ENCODE data around the gene PRAMEF14. TPM values are rescaled to one million over a fixed set of nuclear protein-coding genes. Genes with fewer than 3 reads are reported as not detected.
"Not testable (repeated sequence)": the region's sequence is repeated elsewhere in the genome, so short reads cannot be mapped to it uniquely, and the experiment has no call there.

Gene PRAMEF14
- total RNA-seq, 4 donors from 2014 or later = not detected

DNA sequence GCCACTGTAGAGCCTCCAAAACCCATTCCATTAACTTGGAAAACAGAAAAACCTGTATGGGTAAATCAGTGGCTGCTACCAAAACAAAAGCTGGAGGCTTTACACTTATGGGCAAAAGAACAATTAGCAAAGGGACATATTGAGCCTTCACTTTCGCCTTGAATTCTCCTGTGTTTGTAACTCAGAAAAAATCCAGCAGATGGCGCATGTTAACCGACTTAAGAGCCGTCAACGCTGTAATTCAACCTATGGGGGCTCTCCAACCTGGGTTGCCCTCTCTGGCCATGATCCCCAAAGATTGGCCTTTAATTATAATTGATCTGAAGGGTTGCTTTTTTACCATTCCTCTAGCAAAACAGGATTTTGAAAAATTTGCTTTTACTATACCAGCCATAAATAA lies 9.8 kb upstream of the PRAMEF14 start:
- H3K9me3 ChIP-seq; H3K4me1 ChIP-seq; DNase-seq; H3K4me3 ChIP-seq; H3K27me3 ChIP-seq; intact Hi-C loops (cut with DNase I); H3K27ac ChIP-seq; H3K36me3 ChIP-seq: not testable (repeated sequence)
- TF ChIP-seq, protein P1, sequence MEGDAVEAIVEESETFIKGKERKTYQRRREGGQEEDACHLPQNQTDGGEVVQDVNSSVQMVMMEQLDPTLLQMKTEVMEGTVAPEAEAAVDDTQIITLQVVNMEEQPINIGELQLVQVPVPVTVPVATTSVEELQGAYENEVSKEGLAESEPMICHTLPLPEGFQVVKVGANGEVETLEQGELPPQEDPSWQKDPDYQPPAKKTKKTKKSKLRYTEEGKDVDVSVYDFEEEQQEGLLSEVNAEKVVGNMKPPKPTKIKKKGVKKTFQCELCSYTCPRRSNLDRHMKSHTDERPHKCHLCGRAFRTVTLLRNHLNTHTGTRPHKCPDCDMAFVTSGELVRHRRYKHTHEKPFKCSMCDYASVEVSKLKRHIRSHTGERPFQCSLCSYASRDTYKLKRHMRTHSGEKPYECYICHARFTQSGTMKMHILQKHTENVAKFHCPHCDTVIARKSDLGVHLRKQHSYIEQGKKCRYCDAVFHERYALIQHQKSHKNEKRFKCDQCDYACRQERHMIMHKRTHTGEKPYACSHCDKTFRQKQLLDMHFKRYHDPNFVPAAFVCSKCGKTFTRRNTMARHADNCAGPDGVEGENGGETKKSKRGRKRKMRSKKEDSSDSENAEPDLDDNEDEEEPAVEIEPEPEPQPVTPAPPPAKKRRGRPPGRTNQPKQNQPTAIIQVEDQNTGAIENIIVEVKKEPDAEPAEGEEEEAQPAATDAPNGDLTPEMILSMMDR (IDR thresholded peaks at IDR 0.05) = peak in 5 of 6 experiments; percentile 44 to 63 (median 49)
- WGBS, 2 donors = 0 to 2% methylated on average over 5 of the region's 5 CpGs

DNA sequence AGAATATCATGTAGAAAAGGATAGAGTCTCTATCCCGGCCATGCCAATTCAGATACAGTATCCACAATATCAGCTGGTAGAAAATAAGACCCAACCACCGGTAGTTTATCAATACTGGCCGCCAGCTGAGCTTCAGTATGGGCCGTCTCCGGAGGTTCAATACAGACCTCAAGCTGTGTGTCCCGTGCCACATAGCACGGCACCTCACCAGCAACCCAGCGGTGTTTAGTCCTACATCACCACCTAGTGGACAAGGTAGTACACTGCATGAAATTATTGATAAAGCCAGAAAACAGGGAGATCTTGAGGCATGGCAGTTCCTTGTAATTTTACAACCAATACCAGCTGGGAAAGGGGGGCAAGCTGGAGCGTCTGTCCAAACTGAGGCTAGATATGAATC lies 7.5 kb upstream of the PRAMEF14 start:
- DNase-seq; H3K27me3 ChIP-seq; H3K27ac ChIP-seq; H3K9me3 ChIP-seq; H3K36me3 ChIP-seq; intact Hi-C loops (cut with DNase I); H3K4me1 ChIP-seq; H3K4me3 ChIP-seq: not testable (repeated sequence)
- whole genome bisulfite sequencing, 2 donors = no CpG with 5 or more reads among the region's 9 CpGs

DNA sequence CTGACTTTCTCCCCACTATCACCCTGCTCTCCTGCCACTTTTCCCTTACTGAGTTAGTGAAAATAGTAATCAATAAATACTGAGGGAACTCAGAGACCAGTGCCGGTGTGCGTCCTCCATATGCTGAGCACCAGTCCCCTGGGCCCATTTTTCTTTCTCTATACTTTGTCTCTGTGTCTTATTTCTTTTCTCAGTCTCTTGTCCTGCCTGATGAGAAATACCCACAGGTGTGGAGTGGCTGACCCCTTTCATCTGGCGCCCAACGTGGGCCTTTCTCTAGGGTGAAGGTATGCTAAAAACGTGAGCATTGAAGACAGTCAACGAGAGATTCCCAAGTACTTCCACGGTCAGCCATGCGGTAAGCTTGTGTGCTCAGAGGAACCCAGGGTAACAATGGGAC lies 6.5 kb upstream of the PRAMEF14 start:
- intact Hi-C loops (cut with DNase I); H3K36me3 ChIP-seq; H3K27ac ChIP-seq; H3K4me1 ChIP-seq; H3K27me3 ChIP-seq; H3K4me3 ChIP-seq; H3K9me3 ChIP-seq; DNase-seq: not testable (repeated sequence)
- 95 to 97% methylated on average over 4 of the region's 8 CpGs for WGBS, 2 donors

DNA sequence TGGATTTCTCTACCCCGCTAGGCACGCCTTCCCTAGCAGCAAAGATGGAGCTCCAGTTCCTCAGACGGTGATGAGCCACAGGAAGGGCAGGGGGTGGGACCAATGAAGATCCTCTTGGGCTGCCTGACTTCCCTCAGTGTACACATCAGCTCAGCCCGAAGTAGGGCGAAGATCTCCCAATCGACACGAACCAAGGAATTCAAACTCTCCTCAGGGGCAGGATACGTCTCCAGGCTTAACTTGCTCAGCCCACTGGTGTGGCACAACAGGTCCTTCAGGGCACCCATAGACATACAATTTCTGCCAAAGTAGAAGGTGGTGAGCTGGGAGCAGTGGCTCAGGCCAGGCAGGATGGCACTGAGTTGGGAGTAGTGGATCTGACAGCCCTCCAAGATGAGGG lies 4.4 kb downstream of the PRAMEF14 start:
- DNase-seq; H3K27ac ChIP-seq; intact Hi-C loops (cut with DNase I); H3K9me3 ChIP-seq; H3K27me3 ChIP-seq; H3K4me3 ChIP-seq; H3K4me1 ChIP-seq; H3K36me3 ChIP-seq: not testable (repeated sequence)
- 60 to 81% methylated on average over 3 to 7 of the region's 8 CpGs for WGBS, 2 donors

DNA sequence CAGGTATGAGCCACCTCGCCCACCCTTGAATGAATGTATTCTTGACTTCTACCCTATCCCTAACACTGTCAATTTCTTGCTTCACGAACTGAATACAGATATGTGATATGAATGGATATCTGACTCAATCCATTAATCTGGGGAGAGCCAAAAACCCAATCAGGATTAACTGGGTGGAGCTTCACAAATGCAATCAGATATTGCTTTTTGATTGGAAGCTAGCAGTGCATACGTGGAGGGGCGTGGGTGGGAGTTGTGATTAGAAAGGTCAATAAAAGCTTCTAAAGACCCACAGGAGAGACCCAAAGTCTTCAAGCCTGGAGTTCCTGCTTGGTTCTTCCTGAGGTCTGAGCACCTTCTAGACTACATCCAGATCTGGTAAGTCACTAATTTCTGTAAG lies 31.7 kb downstream of the PRAMEF14 start, which contains the start of gene PRAMEF15:
Gene PRAMEF15, plus strand, starts transcription at position 301 of the 400 bp plus-strand sequence. CDS start 2,827 bp downstream, outside the sequence.
- intact Hi-C loops (cut with DNase I) = not testable (repeated sequence)

DNA sequence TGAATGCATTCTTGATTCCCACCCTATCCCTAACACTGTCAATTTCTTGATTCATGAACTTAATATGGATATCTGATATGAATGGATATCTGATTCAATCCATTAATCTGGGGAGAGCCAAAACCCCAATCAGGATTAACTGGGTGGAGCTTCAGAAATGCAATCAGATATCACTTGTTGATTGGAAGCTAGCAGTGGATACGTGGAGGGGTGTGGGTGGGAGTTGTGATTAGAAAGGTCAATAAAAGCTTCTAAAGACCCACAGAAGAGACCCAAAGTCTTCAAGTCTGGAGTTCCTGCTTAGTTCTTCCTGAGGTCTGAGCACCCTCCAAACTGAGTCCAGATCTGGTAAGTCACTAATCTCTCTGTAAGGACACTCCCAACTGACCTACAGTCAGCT lies 43.7 kb downstream of the PRAMEF14 start, which contains the start of gene PRAMEF33:
Gene PRAMEF33, plus strand, starts transcription at position 301 of the 400 bp plus-strand sequence. CDS start 2,416 bp downstream, outside the sequence.
- H3K4me1 ChIP-seq; H3K36me3 ChIP-seq; intact Hi-C loops (cut with DNase I); DNase-seq; H3K27ac ChIP-seq; H3K9me3 ChIP-seq; H3K27me3 ChIP-seq; H3K4me3 ChIP-seq: not testable (repeated sequence)
- no CpG with 5 or more reads among the region's 1 CpG for WGBS, 2 donors

More for the DNA sequence above, 31.7 kb downstream of the PRAMEF14 start, which contains the start of gene PRAMEF15:
- not testable (repeated sequence) for H3K27ac ChIP-seq, H3K9me3 ChIP-seq, H3K4me1 ChIP-seq, DNase-seq, H3K36me3 ChIP-seq, H3K27me3 ChIP-seq, H3K4me3 ChIP-seq
- 40 to 50% methylated on average over 1 of the region's 4 CpGs for WGBS, 2 donors

DNA sequence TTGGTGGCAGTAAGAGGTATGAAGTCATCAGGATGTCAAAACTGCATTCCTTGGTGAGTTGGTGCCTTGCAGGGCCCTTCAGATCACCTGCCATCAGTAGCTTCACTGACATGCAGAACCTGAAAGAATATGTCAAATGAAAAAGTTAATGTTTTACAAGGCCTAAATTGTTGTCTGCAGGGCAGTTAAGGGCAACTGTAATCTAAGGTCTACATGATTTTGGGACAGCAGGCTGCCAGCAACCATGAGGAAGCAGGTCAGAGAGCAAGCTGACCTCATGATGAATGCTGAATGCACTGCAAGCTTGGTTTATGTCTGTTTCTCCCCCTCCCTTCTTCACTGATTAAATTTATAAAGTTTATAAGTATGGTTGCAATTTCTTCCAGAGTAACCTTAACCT lies 44.7 kb downstream of the PRAMEF14 start:
- intact Hi-C loops (cut with DNase I); H3K4me3 ChIP-seq: not testable (repeated sequence)

DNA sequence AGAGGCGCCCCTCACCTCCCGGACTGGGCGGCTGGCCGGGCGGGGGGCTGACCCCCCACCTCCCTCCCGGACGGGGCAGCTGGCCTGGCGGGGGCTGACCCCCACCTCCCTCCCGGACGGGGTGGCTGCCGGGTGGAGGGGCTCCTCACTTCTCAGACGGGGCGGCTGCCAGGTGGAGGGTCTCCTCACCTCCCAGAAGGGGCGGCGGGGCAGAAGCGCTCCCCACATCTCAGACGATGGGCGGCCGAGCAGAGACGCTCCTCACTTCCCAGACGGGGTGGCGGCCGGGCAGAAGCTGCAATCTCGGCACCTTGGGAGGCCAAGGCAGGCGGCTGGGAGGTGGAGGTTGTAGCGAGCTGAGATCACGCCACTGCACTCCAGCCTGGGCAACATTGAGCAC lies 48.2 kb downstream of the PRAMEF14 start:
- H3K27ac ChIP-seq; H3K36me3 ChIP-seq; H3K27me3 ChIP-seq; H3K4me3 ChIP-seq; H3K9me3 ChIP-seq; intact Hi-C loops (cut with DNase I); H3K4me1 ChIP-seq; DNase-seq: not testable (repeated sequence)
- no CpG with 5 or more reads among the region's 27 CpGs for WGBS, 2 donors

More for the DNA sequence above, 44.7 kb downstream of the PRAMEF14 start:
- DNase-seq, H3K4me1 ChIP-seq, H3K27me3 ChIP-seq, H3K9me3 ChIP-seq, H3K36me3 ChIP-seq, H3K27ac ChIP-seq: not testable (repeated sequence)

DNA sequence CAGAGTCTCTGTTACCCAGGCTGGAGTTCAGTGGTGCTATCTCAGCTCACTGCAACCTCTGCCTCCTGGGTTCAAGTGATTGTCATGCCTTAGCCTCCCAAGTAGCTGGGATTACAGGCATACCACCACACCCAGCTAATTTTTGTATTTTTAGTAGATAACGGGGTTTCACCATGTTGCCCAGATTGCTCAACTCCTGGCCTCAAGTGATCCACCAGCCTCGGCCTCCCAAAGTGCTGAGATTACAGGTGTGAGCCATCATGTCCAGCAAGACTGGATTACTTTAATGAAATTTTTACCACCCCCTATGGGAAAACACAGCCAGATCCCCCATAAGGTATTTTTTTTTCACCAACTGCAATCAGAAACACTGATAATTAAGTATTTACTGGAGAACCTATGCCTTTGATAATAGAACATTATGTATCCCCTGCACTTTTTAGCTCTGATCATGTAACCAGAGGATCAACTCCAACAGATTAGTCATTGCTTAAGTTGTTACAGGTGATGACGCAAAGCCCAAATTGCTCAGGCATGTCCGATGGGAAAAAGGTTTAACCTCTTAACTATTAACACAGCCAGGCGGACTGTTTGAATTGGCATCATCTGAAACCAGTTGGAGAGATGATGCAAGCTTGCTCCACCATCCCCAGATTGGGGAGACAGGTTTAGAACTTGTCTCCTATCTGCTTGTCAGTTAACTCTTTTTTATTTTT lies 49.6 kb downstream of the PRAMEF14 start:
- H3K36me3 ChIP-seq; H3K4me3 ChIP-seq; H3K27me3 ChIP-seq; H3K9me3 ChIP-seq; DNase-seq; H3K4me1 ChIP-seq; H3K27ac ChIP-seq; intact Hi-C loops (cut with DNase I): not testable (repeated sequence)
- 59% methylated on average over 2 of the region's 5 CpGs; no CpG with 5 or more reads in 1 of the 2 donors for WGBS, 2 donors

Other genes with a start within 250 kb of the PRAMEF14 start
- not detected for gene HNRNPCL2, start 230.3 kb downstream of the PRAMEF14 start, total RNA-seq
- not detected for gene PRAMEF26, start 191.1 kb downstream of the PRAMEF14 start, total RNA-seq
- gene HNRNPCL4, start 181.5 kb downstream of the PRAMEF14 start, total RNA-seq = not detected
- not detected for gene PRAMEF9, start 175.3 kb downstream of the PRAMEF14 start, total RNA-seq
- gene PRAMEF13, start 145.7 kb downstream of the PRAMEF14 start, total RNA-seq = not detected
- gene PRAMEF18, start 121.0 kb downstream of the PRAMEF14 start, total RNA-seq = not detected
- not detected for gene PRAMEF5, start 92.9 kb downstream of the PRAMEF14 start, total RNA-seq
- gene PRAMEF8, start 62.0 kb downstream of the PRAMEF14 start, total RNA-seq = not detected
- not detected for gene PRAMEF33, start 43.6 kb downstream of the PRAMEF14 start, total RNA-seq
- not detected for gene PRAMEF15, start 31.6 kb downstream of the PRAMEF14 start, total RNA-seq
- not detected for gene PRAMEF19, start 24.8 kb upstream of the PRAMEF14 start, total RNA-seq
- gene PRAMEF17, start 42.5 kb upstream of the PRAMEF14 start, total RNA-seq = not detected
- not detected for gene PRAMEF20, start 63.3 kb upstream of the PRAMEF14 start, total RNA-seq
- gene LRRC38, start 166.9 kb upstream of the PRAMEF14 start, total RNA-seq = under 1 TPM in 1 of 4 donors, not detected in 3; 0.19 TPM
- 10 to 100 TPM in 3 of 4 donors, 1 to 10 TPM in 1; 4.5 to 24.2 (median 17.6) TPM for gene PDPN, start 236.7 kb upstream of the PRAMEF14 start, total RNA-seq